CD4-positive, alpha-beta memory T cell (primary cell): ENCODE data around the gene GPR39. TPM values are rescaled to one million over a fixed set of nuclear protein-coding genes. Genes with fewer than 3 reads are reported as not detected.

Experiments used
- CTCF ChIA-PET: fragments of 350-600 bp; sonication (Branson Sonifier 250); formaldehyde crosslinking; loops from one replicate; lab custom pipeline; 2021; ENCODE audit warnings: inconsistent platforms; ENCODE audit not compliant: partially characterized antibody; lab: Charles Lee
- POLR2A ChIA-PET: fragments of 350-600 bp; sonication (Branson Sonifier 250); formaldehyde crosslinking; loops from one replicate; lab custom pipeline; 2021; ENCODE audit not compliant: partially characterized antibody; lab: Charles Lee
- DNase-seq, 5 donors: peaks; one replicate each; pipeline versions ENCODE4 v3.0.0 to v3.0.0-alpha.2; 2020 to 2022; ENCODE audit warnings: mixed read lengths in 1 of 5
- H3K27ac ChIP-seq: one replicate; pipeline ENCODE4 v1.7.0; 2013; ENCODE audit warnings: low read depth, low read length
- H3K27me3 ChIP-seq: 2 replicates; pipeline ENCODE4 v1.7.0; 2013; ENCODE audit warnings: mild to moderate bottlenecking, low read length, moderate library complexity; ENCODE audit not compliant: insufficient read depth
- H3K36me3 ChIP-seq: 2 replicates; pipeline ENCODE4 v1.7.0; 2013; ENCODE audit warnings: mild to moderate bottlenecking, low read length, moderate library complexity; ENCODE audit not compliant: insufficient read depth
- H3K4me1 ChIP-seq: 2 replicates; pipeline ENCODE4 v1.7.0; 2013; ENCODE audit warnings: mild to moderate bottlenecking, low read length, moderate library complexity; ENCODE audit not compliant: insufficient read depth
- H3K4me3 ChIP-seq, 2 donors: one replicate each; pipeline ENCODE4 v1.7.0; 2013; ENCODE audit warnings: low read length in 2 of 2, mild to moderate bottlenecking in 1 of 2
- H3K9me3 ChIP-seq, 2 donors: one replicate each; pipeline ENCODE4 v1.7.0; 2013; ENCODE audit warnings: low read length in 2 of 2, control low read depth in 1 of 2; ENCODE audit not compliant: control insufficient read depth in 1 of 2
- H3K27ac Mint-ChIP-seq, 7 donors: one replicate each; pipeline ENCODE4 v1.8.0; 2020 to 2021; ENCODE audit warnings: mixed read lengths in 7 of 7, mild to moderate bottlenecking in 6 of 7, inconsistent platforms in 3 of 7, moderate library complexity in 3 of 7
- H3K27me3 Mint-ChIP-seq, 2 donors: one replicate each; pipeline ENCODE4 v1.8.0; 2020 to 2021; ENCODE audit warnings: mixed read lengths in 2 of 2
- H3K36me3 Mint-ChIP-seq, 2 donors: one replicate each; pipeline ENCODE4 v1.8.0; 2020 to 2021; ENCODE audit warnings: mixed read lengths in 2 of 2, inconsistent platforms in 1 of 2, mild to moderate bottlenecking in 1 of 2
- H3K4me1 Mint-ChIP-seq, 4 donors: one replicate each; pipeline ENCODE4 v1.8.0; 2020 to 2021; ENCODE audit warnings: mixed read lengths in 4 of 4, mild to moderate bottlenecking in 1 of 4
- H3K4me3 Mint-ChIP-seq, 8 donors: one replicate each; pipeline ENCODE4 v1.8.0; 2020 to 2021; ENCODE audit warnings: mixed read lengths in 8 of 8, mild to moderate bottlenecking in 7 of 8, moderate library complexity in 6 of 8, inconsistent platforms in 3 of 8
- H3K9me3 Mint-ChIP-seq, 8 donors: one replicate each; pipeline ENCODE4 v1.8.0; 2020 to 2021; ENCODE audit warnings: mixed read lengths in 8 of 8, mild to moderate bottlenecking in 5 of 8, inconsistent platforms in 3 of 8, moderate library complexity in 1 of 8
- intact Hi-C: fragments of 100-400 bp; cut with micrococcal nuclease; formaldehyde crosslinking; loops from one replicate; pipeline ENCODE4 v1.15.1; 2023
- polyA plus RNA-seq, 2 donors: library from polyadenylated mRNA; unstranded; fragments of 300-500 nt; fragmentation: Illumina TruSeq; gene quantifications; one replicate each; pipeline ENCODE4 v1.2.3, GENCODE V29; 2021
- total RNA-seq, 2 experiments: library from RNA; stranded (reverse); gene quantifications; one replicate each; pipeline ENCODE4 v1.2.3, GENCODE V29; 2021

The GPR39 gene
- total and polyA plus RNA-seq, 4 experiments from 2014 or later = not detected

GRCh38 chr2:132598536-132598935, 181.9 kb downstream of the GPR39 start:
- no peaks in the 10 kb centered on the region for H3K4me1 ChIP-seq
- no peaks in the 10 kb centered on the region for H3K27me3 ChIP-seq
- Mint-ChIP-seq H3K9me3 (peaks cover 3 to 11% (median 5%) of the 10 kb centered on the region in 8 donors), H3K27me3 (peaks cover 1 to 5% of the 10 kb centered on the region in 2 donors), H3K27ac (no peak overlapping the region), H3K4me1 (no peaks in the 10 kb centered on the region), H3K4me3 (no peak overlapping the region), H3K36me3 (no peaks in the 10 kb centered on the region)
- DNase-seq = no peak
- no peak overlapping the region for H3K4me3 ChIP-seq
- H3K27ac ChIP-seq = no peak overlapping the region
- H3K36me3 ChIP-seq = no peaks in the 10 kb centered on the region
- intact Hi-C loops = no loop called here
- POLR2A ChIA-PET = no interaction called here
- H3K9me3 ChIP-seq = no peaks in the 10 kb centered on the region
- CTCF ChIA-PET = no interaction called here

- Histone ChIP-seq H3K36me3 (no peaks in the 10 kb centered on the region), H3K27me3 (no peaks in the 10 kb centered on the region), H3K4me3 (no peak overlapping the region), H3K4me1 (no peaks in the 10 kb centered on the region), H3K9me3 (no peaks in the 10 kb centered on the region), H3K27ac (no peak overlapping the region)
- Mint-ChIP-seq H3K27me3 (peaks cover 1 to 5% of the 10 kb centered on the region in 2 donors), H3K27ac (no peak overlapping the region), H3K4me3 (no peak overlapping the region), H3K4me1 (no peaks in the 10 kb centered on the region), H3K36me3 (no peaks in the 10 kb centered on the region), H3K9me3 (peaks cover 3 to 11% (median 5%) of the 10 kb centered on the region in 8 donors)
- POLR2A ChIA-PET = no interaction called here
- CTCF ChIA-PET = no interaction called here
- DNase-seq = no peak
- intact Hi-C loops = no loop called here
Observed at GRCh38 chr2:132599556-132599955, 183.0 kb downstream of the GPR39 start.

GRCh38 chr2:132604561-132604960, 188.0 kb downstream of the GPR39 start:
- H3K4me3 ChIP-seq = no peak overlapping the region
- no peaks in the 10 kb centered on the region for H3K9me3 ChIP-seq
- no peaks in the 10 kb centered on the region for H3K36me3 ChIP-seq
- intact Hi-C loops = no loop called here
- Mint-ChIP-seq H3K4me1 (no peaks in the 10 kb centered on the region), H3K27me3 (peaks cover 0 to 1% of the 10 kb centered on the region in 2 donors), H3K27ac (no peak overlapping the region), H3K36me3 (no peaks in the 10 kb centered on the region), H3K4me3 (no peak overlapping the region), H3K9me3 (peaks cover 0 to 6% (median 3%) of the 10 kb centered on the region in 8 donors)
- no peak overlapping the region for H3K27ac ChIP-seq
- ChIA-PET CTCF (no interaction called here), POLR2A (no interaction called here)
- DNase-seq = no peak
- H3K4me1 ChIP-seq = no peaks in the 10 kb centered on the region
- no peaks in the 10 kb centered on the region for H3K27me3 ChIP-seq

- Mint-ChIP-seq H3K4me1 (no peaks in the 10 kb centered on the region), H3K9me3 (peaks cover 0 to 6% (median 2%) of the 10 kb centered on the region in 8 donors), H3K4me3 (no peak overlapping the region), H3K27ac (no peak overlapping the region), H3K36me3 (no peaks in the 10 kb centered on the region), H3K27me3 (no peaks in the 10 kb centered on the region)
- H3K27me3 ChIP-seq = no peaks in the 10 kb centered on the region
- H3K9me3 ChIP-seq = no peaks in the 10 kb centered on the region
- ChIA-PET CTCF (no interaction called here), POLR2A (no interaction called here)
- DNase-seq = no peak
- no peaks in the 10 kb centered on the region for H3K4me1 ChIP-seq
- no peak overlapping the region for H3K27ac ChIP-seq
- H3K4me3 ChIP-seq = no peak overlapping the region
- intact Hi-C loops = no loop called here
- H3K36me3 ChIP-seq = no peaks in the 10 kb centered on the region
Observed at GRCh38 chr2:132605236-132606180, 188.9 kb downstream of the GPR39 start.

GRCh38 chr2:132606649-132607048, 190.0 kb downstream of the GPR39 start:
- CTCF ChIA-PET = no interaction called here
- intact Hi-C loops = no loop called here

GRCh38 chr2:132607426-132608090, 191.0 kb downstream of the GPR39 start:
- POLR2A ChIA-PET = no interaction called here
- Histone ChIP-seq H3K9me3 (no peaks in the 10 kb centered on the region), H3K4me3 (no peak overlapping the region), H3K27ac (no peak overlapping the region), H3K4me1 (no peaks in the 10 kb centered on the region), H3K27me3 (no peaks in the 10 kb centered on the region), H3K36me3 (no peaks in the 10 kb centered on the region)
- H3K4me3 Mint-ChIP-seq = no peak overlapping the region
- no peaks in the 10 kb centered on the region for H3K36me3 Mint-ChIP-seq
- no peak for DNase-seq
- CTCF ChIA-PET = no interaction called here
- no peaks in the 10 kb centered on the region for H3K27me3 Mint-ChIP-seq
- intact Hi-C loops = no loop called here
- peaks cover 0 to 6% (median 0%) of the 10 kb centered on the region in 8 donors for H3K9me3 Mint-ChIP-seq
- no peak overlapping the region for H3K27ac Mint-ChIP-seq
- H3K4me1 Mint-ChIP-seq = no peaks in the 10 kb centered on the region

More at GRCh38 chr2:132606649-132607048, 190.0 kb downstream of the GPR39 start:
- Mint-ChIP-seq H3K27me3 (no peaks in the 10 kb centered on the region), H3K27ac (no peak overlapping the region), H3K9me3 (peaks cover 0 to 6% (median 0%) of the 10 kb centered on the region in 8 donors), H3K4me1 (no peaks in the 10 kb centered on the region), H3K4me3 (no peak overlapping the region), H3K36me3 (no peaks in the 10 kb centered on the region)
- Histone ChIP-seq H3K36me3 (no peaks in the 10 kb centered on the region), H3K4me1 (no peaks in the 10 kb centered on the region), H3K27me3 (no peaks in the 10 kb centered on the region), H3K27ac (no peak overlapping the region), H3K9me3 (no peaks in the 10 kb centered on the region), H3K4me3 (no peak overlapping the region)
- POLR2A ChIA-PET = no interaction called here
- DNase-seq = no peak

- ChIA-PET CTCF (no interaction called here), POLR2A (no interaction called here)
- Mint-ChIP-seq H3K36me3 (no peaks in the 10 kb centered on the region), H3K27ac (no peak overlapping the region), H3K27me3 (no peaks in the 10 kb centered on the region), H3K9me3 (peaks cover 0 to 5% (median 0%) of the 10 kb centered on the region in 8 donors), H3K4me3 (no peak overlapping the region), H3K4me1 (no peaks in the 10 kb centered on the region)
- no peak overlapping the region for H3K4me3 ChIP-seq
- H3K4me1 ChIP-seq = no peaks in the 10 kb centered on the region
- no peaks in the 10 kb centered on the region for H3K27me3 ChIP-seq
- H3K36me3 ChIP-seq = no peaks in the 10 kb centered on the region
- intact Hi-C loops = no loop called here
- DNase-seq = no peak
- H3K9me3 ChIP-seq = no peaks in the 10 kb centered on the region
- no peak overlapping the region for H3K27ac ChIP-seq
Observed at GRCh38 chr2:132608311-132608710, 191.7 kb downstream of the GPR39 start.
